Measurements from ENCODE around the gene SEL1L.
"Not testable (repeated sequence)": the region's sequence is repeated elsewhere in the genome, so short reads cannot be mapped to it uniquely, and the experiment has no call there.

Gene SEL1L

DNA sequence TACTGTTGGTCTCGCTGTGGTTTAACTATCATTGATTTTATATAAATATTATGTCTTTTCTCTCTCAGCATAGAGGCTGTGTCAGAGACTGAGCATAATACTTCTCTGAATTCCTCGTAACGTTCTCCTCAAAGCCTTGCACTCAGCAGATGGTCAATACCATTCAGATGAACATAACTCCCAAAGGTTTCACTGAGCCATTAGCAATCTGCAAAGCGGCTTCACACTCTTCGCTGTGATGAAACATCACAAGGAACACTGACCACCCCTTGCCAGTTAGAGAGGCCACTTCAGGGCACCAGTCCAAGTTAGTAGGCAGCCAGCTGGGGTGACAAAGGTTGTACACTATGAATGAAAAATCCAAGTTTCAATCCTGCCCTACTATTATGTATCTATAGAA is 103.4 kb downstream of the SEL1L start:
- H3K9ac ChIP-seq (ENCODE audit: low read length): no peak overlapping the region
- H3K27ac ChIP-seq (ENCODE audit: low read depth, low read length, poor library complexity, severe bottlenecking): no peak overlapping the region
- no peaks in the 10 kb centered on the region for H3K79me2 ChIP-seq (ENCODE audit: insufficient read depth, low read length)
- no peaks in the 10 kb centered on the region for H3K27me3 ChIP-seq (ENCODE audit: insufficient read depth, low read length)
- no peak overlapping the region for H3K4me3 ChIP-seq (ENCODE audit: low read depth, low read length, poor library complexity, severe bottlenecking)
- TF ChIP-seq, protein P1, sequence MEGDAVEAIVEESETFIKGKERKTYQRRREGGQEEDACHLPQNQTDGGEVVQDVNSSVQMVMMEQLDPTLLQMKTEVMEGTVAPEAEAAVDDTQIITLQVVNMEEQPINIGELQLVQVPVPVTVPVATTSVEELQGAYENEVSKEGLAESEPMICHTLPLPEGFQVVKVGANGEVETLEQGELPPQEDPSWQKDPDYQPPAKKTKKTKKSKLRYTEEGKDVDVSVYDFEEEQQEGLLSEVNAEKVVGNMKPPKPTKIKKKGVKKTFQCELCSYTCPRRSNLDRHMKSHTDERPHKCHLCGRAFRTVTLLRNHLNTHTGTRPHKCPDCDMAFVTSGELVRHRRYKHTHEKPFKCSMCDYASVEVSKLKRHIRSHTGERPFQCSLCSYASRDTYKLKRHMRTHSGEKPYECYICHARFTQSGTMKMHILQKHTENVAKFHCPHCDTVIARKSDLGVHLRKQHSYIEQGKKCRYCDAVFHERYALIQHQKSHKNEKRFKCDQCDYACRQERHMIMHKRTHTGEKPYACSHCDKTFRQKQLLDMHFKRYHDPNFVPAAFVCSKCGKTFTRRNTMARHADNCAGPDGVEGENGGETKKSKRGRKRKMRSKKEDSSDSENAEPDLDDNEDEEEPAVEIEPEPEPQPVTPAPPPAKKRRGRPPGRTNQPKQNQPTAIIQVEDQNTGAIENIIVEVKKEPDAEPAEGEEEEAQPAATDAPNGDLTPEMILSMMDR (IDR thresholded peaks at IDR 0.05; ENCODE audit: low read length): no peak
- no peak for TF ChIP-seq EZH2 (IDR thresholded peaks at IDR 0.05; ENCODE audit: borderline replicate concordance, low read length)
- H3K9me2 ChIP-seq (ENCODE audit: low read depth, low read length): no peaks in the 10 kb centered on the region
- H3K4me2 ChIP-seq (ENCODE audit: low read length): no peak overlapping the region
- H3F3A ChIP-seq (ENCODE audit: insufficient read depth, low read length): no peaks in the 10 kb centered on the region
- no peaks in the 10 kb centered on the region for H3K36me3 ChIP-seq (ENCODE audit: insufficient read depth, low read length)
- no peaks in the 10 kb centered on the region for H3K9me3 ChIP-seq (ENCODE audit: low read length)
- no peaks in the 10 kb centered on the region for H4K20me1 ChIP-seq (ENCODE audit: insufficient read depth, low read length)
- H2AFZ ChIP-seq (ENCODE audit: low read length): no peak overlapping the region
- no peaks in the 10 kb centered on the region for H3K4me1 ChIP-seq (ENCODE audit: insufficient read depth, low read length, severe bottlenecking)

DNA sequence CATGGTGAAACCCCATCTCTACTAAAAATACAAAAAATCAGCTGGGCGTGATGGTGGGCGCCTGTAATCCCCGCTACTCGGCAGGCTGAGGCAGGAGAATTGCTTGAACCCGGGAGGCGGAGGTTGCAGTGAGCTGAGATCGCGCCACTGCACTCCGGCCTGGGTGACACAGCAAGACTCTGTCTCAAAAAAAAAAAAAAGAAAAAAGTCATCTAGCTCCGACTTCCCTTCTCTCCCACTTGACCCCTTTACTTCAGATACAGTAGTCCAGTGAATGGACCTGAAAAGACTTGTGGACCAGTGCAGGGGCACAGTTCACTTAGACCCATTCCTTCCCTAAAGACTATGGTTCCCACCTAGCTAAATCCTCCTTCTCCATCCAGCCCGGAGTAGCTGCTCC is 103.9 kb downstream of the SEL1L start:
- not testable (repeated sequence) for H3K4me2 ChIP-seq (ENCODE audit: low read length); H3K79me2 ChIP-seq (ENCODE audit: insufficient read depth, low read length); H3K27me3 ChIP-seq (ENCODE audit: insufficient read depth, low read length); H4K20me1 ChIP-seq (ENCODE audit: insufficient read depth, low read length); H3F3A ChIP-seq (ENCODE audit: insufficient read depth, low read length); H3K9me3 ChIP-seq (ENCODE audit: low read length); H3K9me2 ChIP-seq (ENCODE audit: low read depth, low read length); H2AFZ ChIP-seq (ENCODE audit: low read length); H3K36me3 ChIP-seq (ENCODE audit: insufficient read depth, low read length); H3K4me1 ChIP-seq (ENCODE audit: insufficient read depth, low read length, severe bottlenecking); H3K4me3 ChIP-seq (ENCODE audit: low read depth, low read length, poor library complexity, severe bottlenecking); H3K27ac ChIP-seq (ENCODE audit: low read depth, low read length, poor library complexity, severe bottlenecking); H3K9ac ChIP-seq (ENCODE audit: low read length)

DNA sequence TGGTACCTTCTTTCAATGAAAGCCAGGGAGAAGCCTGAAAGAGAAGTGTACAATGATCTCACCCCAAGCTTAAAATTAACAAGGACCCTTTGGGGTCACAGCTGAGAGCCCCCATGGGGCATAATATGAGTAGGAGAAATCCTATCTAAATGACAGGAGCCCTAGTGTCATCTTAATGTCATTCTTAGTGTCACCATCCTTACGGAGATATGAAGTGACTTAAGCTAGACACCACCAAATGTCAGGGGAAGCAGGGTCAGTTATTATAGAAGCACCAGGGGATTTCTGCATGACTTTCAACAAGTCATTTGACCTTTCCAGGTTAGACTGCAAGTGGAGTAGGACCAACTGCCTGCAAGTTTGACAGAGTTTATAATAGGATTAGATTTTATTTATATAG is 104.6 kb downstream of the SEL1L start:
- Histone ChIP-seq H3K4me3 (ENCODE audit: low read depth, low read length, poor library complexity, severe bottlenecking) (no peak overlapping the region), H3F3A (ENCODE audit: insufficient read depth, low read length) (no peaks in the 10 kb centered on the region), H3K27me3 (ENCODE audit: insufficient read depth, low read length) (no peaks in the 10 kb centered on the region), H3K27ac (ENCODE audit: low read depth, low read length, poor library complexity, severe bottlenecking) (no peak overlapping the region), H3K9me2 (ENCODE audit: low read depth, low read length) (no peaks in the 10 kb centered on the region), H3K4me1 (ENCODE audit: insufficient read depth, low read length, severe bottlenecking) (no peaks in the 10 kb centered on the region), H3K9me3 (ENCODE audit: low read length) (no peaks in the 10 kb centered on the region), H4K20me1 (ENCODE audit: insufficient read depth, low read length) (no peaks in the 10 kb centered on the region), H3K4me2 (ENCODE audit: low read length) (no peak overlapping the region), H2AFZ (ENCODE audit: low read length) (no peak overlapping the region), H3K79me2 (ENCODE audit: insufficient read depth, low read length) (no peaks in the 10 kb centered on the region), H3K36me3 (ENCODE audit: insufficient read depth, low read length) (no peaks in the 10 kb centered on the region), H3K9ac (ENCODE audit: low read length) (no peak overlapping the region)
- TF ChIP-seq EZH2 (IDR thresholded peaks at IDR 0.05; ENCODE audit: borderline replicate concordance, low read length): no peak
- TF ChIP-seq, protein P1 (IDR thresholded peaks at IDR 0.05; ENCODE audit: low read length): no peak

DNA sequence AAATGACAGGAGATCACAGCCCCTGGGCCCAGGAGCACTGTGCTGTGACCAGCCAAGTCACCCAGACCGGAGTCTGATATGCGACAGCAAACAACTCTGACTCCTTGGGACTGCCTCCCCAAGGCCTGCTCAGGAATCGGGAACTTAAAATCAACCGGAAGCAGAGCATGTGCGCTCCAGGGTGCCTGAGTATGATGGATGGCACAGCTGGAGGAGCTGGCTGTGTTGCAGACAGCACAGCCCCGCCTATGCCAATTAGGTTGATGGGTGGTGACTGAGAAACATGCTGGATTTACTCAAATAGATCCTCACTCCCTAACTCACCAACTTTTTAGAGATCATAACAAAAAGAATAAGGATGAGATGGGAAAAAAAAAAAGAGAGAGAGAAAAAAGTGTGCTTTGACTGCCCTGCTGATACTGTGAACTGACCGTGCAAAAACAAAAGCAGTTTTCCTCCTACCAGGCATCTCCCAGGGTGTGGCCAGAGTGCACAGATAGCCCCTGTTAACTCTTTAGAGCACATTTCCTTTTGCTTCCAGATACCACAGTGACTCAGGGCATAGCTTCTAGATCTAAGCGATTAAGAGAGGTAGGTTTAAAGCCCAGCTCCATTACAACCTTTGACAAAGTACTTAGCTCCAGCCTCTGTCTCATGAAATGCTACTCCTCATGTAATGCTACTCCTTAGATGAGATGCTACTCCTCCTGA is 106.2 kb downstream of the SEL1L start:
- TF ChIP-seq, protein P1 (IDR thresholded peaks at IDR 0.05; ENCODE audit: low read length): no peak
- TF ChIP-seq EZH2 (IDR thresholded peaks at IDR 0.05; ENCODE audit: borderline replicate concordance, low read length): no peak
- H3K9me2 ChIP-seq (ENCODE audit: low read depth, low read length): no peaks in the 10 kb centered on the region
- no peaks in the 10 kb centered on the region for H4K20me1 ChIP-seq (ENCODE audit: insufficient read depth, low read length)
- H3K36me3 ChIP-seq (ENCODE audit: insufficient read depth, low read length): no peaks in the 10 kb centered on the region
- H3K4me1 ChIP-seq (ENCODE audit: insufficient read depth, low read length, severe bottlenecking): no peaks in the 10 kb centered on the region
- H3K9me3 ChIP-seq (ENCODE audit: low read length): no peaks in the 10 kb centered on the region
- no peak overlapping the region for H3K9ac ChIP-seq (ENCODE audit: low read length)
- H3K79me2 ChIP-seq (ENCODE audit: insufficient read depth, low read length): no peaks in the 10 kb centered on the region
- no peak overlapping the region for H2AFZ ChIP-seq (ENCODE audit: low read length)
- no peak overlapping the region for H3K27ac ChIP-seq (ENCODE audit: low read depth, low read length, poor library complexity, severe bottlenecking)
- no peak overlapping the region for H3K4me2 ChIP-seq (ENCODE audit: low read length)
- no peaks in the 10 kb centered on the region for H3F3A ChIP-seq (ENCODE audit: insufficient read depth, low read length)
- H3K27me3 ChIP-seq (ENCODE audit: insufficient read depth, low read length): no peaks in the 10 kb centered on the region
- H3K4me3 ChIP-seq (ENCODE audit: low read depth, low read length, poor library complexity, severe bottlenecking): no peak overlapping the region

Data from OCI-LY1 (cell line).